Gastroesophageal sphincter (tissue), 4 donors: ENCODE data around the gene NLGN1. TPM values are rescaled to one million over a fixed set of nuclear protein-coding genes. Genes with fewer than 3 reads are reported as not detected.

Experiments
- ATAC-seq: fragments of 150-250 bp; one replicate; pipeline ENCODE4 v1.9.1; 2016; ENCODE audit warnings: mild to moderate bottlenecking, moderate library complexity
- H3K27ac ChIP-seq, 4 donors: fragments of 200-600 bp; sonication (generic) in 3 of 4; 1 replicate in 3 of 4; 2 replicates in 1 of 4; pipeline ENCODE4 v1.5.1; 2016 to 2019
- H3K27me3 ChIP-seq: fragments of 200-600 bp; sonication (generic); one replicate; pipeline ENCODE4 v1.5.1; 2019
- H3K36me3 ChIP-seq, 2 donors: fragments of 200-600 bp; sonication (generic); one replicate each; pipeline ENCODE4 v1.5.1; 2019; ENCODE audit warnings: control low read depth in 1 of 2
- H3K4me1 ChIP-seq, 3 donors: fragments of 200-600 bp; sonication (generic); 1 replicate in 2 of 3; 2 replicates in 1 of 3; pipeline ENCODE4 v1.5.1; 2016 to 2019; ENCODE audit warnings: control low read depth in 2 of 3
- H3K4me3 ChIP-seq, 2 donors: fragments of 200-600 bp; sonication (generic); one replicate each; pipeline ENCODE4 v1.5.1; 2019; ENCODE audit warnings: mild to moderate bottlenecking in 1 of 2, moderate library complexity in 1 of 2
- H3K9me3 ChIP-seq, 3 donors: fragments of 200-600 bp; sonication (generic); one replicate each; pipeline ENCODE4 v1.5.1; 2017 to 2019; ENCODE audit warnings: control low read depth in 2 of 3
- EP300 ChIP-seq: sonication (generic); formaldehyde crosslinking; IDR thresholded peaks from one replicate; pipeline ENCODE4 v1.6.1; 2017; ENCODE audit warnings: antibody characterized with exemption, mild to moderate bottlenecking
- POLR2A ChIP-seq, 2 donors: fragments of 450-650 bp; IDR thresholded peaks; one replicate each; pipeline ENCODE4 v1.6.1; 2017; ENCODE audit warnings: antibody characterized with exemption in 2 of 2, mild to moderate bottlenecking in 2 of 2, moderate library complexity in 1 of 2
- POLR2AphosphoS5 ChIP-seq: sonication (generic); formaldehyde crosslinking; IDR thresholded peaks from one replicate; pipeline ENCODE4 v1.6.1; 2017; ENCODE audit warnings: antibody characterized with exemption
- WGBS, 2 donors: methylation state at CpG; one replicate each; pipeline ENCODE4 v1.1.5; 2018; ENCODE audit warnings: low coverage in 1 of 2; 5-methylcytosine and 5-hydroxymethylcytosine counted together
- total RNA-seq, 4 donors: library from RNA; depleted of rRNA; stranded (reverse); fragments of >200 nt; gene quantifications; one replicate each; pipeline ENCODE4 v1.1.0, GENCODE V29; 2016
- TF ChIP-seq, protein P1 (sequence below), 4 experiments: fragments of 200-600 bp in 2 of 4; fragments of 450-650 bp in 2 of 4; sonication (generic) in 1 of 4; IDR thresholded peaks; one replicate each; pipeline ENCODE4 v1.5.1; 2017 to 2019; ENCODE audit warnings: antibody characterized with exemption in 4 of 4, mild to moderate bottlenecking in 2 of 4, moderate library complexity in 2 of 4

Gene NLGN1
- total RNA-seq, 4 donors from 2014 or later, result 13.4 to 26.4 (median 24.0) TPM

DNA sequence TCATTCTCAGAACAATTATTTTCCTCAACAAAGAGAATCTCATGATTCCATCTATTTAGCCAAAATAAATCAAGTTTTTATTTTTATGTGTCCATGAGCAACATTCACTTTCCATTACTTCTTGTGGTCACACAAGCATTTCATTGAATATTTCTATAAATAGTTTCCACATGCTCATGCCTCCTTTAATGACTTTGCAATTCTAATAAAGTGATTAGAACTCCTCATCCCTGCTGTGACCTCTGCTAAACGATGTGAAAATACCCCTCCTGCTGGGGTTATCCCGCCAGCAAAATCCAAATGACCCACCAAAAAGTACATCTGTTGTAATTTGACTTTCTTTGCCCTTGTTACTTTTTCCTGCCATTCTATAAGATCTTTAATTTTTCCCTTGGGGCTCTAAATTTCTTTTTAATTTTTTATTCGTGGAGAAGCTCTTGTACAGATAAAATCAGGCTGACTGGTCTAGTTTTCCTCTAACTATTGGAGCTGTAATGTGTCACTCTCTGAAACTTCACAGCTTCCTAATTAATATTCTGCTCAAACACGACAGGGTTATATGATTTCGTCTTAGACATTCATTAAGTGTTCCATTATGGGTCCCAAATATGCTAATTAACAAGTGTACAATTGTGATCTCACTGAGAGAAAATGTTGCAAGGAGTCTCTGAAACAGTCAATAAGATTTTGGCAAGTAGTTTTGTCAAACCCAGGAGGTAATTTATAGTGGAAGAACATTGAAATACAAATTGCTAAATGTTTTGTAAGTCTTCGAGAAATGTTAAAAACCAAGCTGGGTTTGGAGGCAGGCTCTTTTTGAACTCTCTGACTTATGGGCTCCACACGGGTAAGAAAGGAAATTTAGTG lies 928.5 kb downstream of the NLGN1 start:
- Histone ChIP-seq H3K9me3 (peaks cover 0 to 4% (median 0%) of the 10 kb centered on the region in 3 donors), H3K4me3 (no peak overlapping the region), H3K27me3 (no peaks in the 10 kb centered on the region), H3K36me3 (no peaks in the 10 kb centered on the region), H3K27ac (no peak overlapping the region), H3K4me1 (no peaks in the 10 kb centered on the region)
- WGBS, 2 donors, result 65 to 68% methylated on average over 7 of the region's 7 CpGs
- no peak for TF ChIP-seq POLR2A (IDR thresholded peaks at IDR 0.05)
- no peak for TF ChIP-seq EP300
- TF ChIP-seq POLR2AphosphoS5, result no peak
- TF ChIP-seq, protein P1, sequence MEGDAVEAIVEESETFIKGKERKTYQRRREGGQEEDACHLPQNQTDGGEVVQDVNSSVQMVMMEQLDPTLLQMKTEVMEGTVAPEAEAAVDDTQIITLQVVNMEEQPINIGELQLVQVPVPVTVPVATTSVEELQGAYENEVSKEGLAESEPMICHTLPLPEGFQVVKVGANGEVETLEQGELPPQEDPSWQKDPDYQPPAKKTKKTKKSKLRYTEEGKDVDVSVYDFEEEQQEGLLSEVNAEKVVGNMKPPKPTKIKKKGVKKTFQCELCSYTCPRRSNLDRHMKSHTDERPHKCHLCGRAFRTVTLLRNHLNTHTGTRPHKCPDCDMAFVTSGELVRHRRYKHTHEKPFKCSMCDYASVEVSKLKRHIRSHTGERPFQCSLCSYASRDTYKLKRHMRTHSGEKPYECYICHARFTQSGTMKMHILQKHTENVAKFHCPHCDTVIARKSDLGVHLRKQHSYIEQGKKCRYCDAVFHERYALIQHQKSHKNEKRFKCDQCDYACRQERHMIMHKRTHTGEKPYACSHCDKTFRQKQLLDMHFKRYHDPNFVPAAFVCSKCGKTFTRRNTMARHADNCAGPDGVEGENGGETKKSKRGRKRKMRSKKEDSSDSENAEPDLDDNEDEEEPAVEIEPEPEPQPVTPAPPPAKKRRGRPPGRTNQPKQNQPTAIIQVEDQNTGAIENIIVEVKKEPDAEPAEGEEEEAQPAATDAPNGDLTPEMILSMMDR (IDR thresholded peaks at IDR 0.05), result no peak
- ATAC-seq, result no peak

DNA sequence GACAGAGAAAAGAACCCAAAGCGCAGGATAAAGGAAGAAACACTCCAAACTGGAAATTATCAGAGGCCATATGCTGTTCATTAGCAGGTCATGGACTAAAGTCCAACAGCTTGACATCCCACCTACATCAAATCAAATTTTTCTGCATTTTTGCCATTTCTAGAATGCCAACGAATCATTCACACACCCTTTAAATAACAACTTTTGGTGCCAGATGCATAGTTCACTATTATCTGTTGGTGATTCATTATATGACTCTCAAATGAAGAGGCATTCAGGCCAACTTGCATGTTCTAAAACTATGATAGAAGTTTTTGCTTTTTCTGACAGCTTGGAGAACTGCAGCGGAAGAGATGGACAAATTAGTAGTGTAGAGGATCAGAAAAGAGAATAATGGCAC lies 931.8 kb downstream of the NLGN1 start:
- Histone ChIP-seq H3K27ac (no peak overlapping the region), H3K4me3 (no peak overlapping the region), H3K36me3 (no peaks in the 10 kb centered on the region), H3K9me3 (no peaks in the 10 kb centered on the region), H3K27me3 (no peaks in the 10 kb centered on the region), H3K4me1 (no peaks in the 10 kb centered on the region)
- no peak for ATAC-seq
- WGBS, 2 donors, result 56 to 75% methylated on average over 2 to 3 of the region's 3 CpGs
- TF ChIP-seq POLR2A (IDR thresholded peaks at IDR 0.05) (no peak), POLR2AphosphoS5 (no peak), EP300 (no peak)
- TF ChIP-seq, protein P1 (IDR thresholded peaks at IDR 0.05), result no peak

DNA sequence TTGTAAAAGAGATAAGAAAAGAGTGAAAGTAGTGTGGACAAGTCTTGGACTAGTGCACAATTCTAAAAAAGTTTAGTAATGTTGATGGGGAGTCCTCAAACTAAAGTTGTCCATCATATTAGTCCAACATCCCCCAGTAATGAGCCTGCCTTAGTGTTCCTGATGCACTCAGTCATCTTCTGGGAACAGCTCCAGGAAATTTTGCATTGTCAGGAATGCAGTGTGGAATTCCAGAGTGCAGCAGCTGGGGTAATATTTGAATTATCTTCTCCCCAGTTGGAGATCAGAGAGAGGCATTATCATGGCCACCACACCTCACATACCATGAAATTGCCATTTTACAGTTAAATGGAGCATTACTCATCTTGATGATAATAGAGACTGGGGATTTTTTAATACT lies 932.8 kb downstream of the NLGN1 start:
- TF ChIP-seq, protein P1 (IDR thresholded peaks at IDR 0.05), result no peak
- no peak for TF ChIP-seq POLR2A (IDR thresholded peaks at IDR 0.05)
- TF ChIP-seq POLR2AphosphoS5, result no peak
- TF ChIP-seq EP300, result no peak
- H3K27me3 ChIP-seq, result no peaks in the 10 kb centered on the region
- H3K4me1 ChIP-seq, result no peaks in the 10 kb centered on the region
- no peaks in the 10 kb centered on the region for H3K36me3 ChIP-seq
- H3K9me3 ChIP-seq, result no peaks in the 10 kb centered on the region
- ATAC-seq, result no peak
- H3K27ac ChIP-seq, result no peak overlapping the region
- H3K4me3 ChIP-seq, result no peak overlapping the region

DNA sequence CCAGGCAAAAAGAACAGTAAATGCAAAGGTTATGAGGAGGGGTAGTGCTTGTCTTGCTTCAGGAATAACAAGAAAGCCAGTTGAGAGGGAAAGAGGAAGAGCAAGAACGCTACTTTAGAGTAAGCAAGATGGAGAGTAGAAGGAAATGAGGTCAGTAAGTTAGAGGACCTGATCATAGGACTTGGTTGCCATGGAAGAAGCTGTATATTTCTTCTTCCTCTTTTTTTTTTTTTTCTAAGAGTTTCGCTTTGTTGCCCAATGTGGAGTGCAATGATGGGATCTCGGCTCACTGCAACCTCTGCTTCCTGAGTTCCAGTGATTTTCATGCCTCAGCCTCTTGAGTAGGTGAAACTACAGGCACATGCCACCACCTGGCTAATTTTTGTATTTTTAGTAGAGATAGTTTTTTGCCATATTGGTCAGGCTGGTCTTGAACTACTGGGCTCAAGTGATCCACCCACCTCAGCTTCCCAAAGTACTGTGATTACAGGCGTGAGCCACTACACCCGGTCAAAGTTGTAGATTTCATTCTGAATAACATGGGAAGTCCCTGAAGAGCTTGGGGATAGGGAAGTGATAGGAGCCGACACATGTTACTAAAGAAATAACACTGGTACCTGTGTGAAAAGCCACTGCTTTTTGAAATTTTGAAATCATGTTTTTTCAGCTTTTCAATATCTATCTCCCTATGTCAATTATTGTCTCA lies 933.7 kb downstream of the NLGN1 start:
- H3K9me3 ChIP-seq, result no peaks in the 10 kb centered on the region
- 76 to 83% methylated on average over 4 to 5 of the region's 6 CpGs for WGBS, 2 donors
- no peak for ATAC-seq
- no peaks in the 10 kb centered on the region for H3K4me1 ChIP-seq
- H3K4me3 ChIP-seq, result no peak overlapping the region
- H3K27ac ChIP-seq, result no peak overlapping the region
- no peaks in the 10 kb centered on the region for H3K36me3 ChIP-seq
- no peak for TF ChIP-seq POLR2AphosphoS5
- TF ChIP-seq EP300, result no peak
- TF ChIP-seq POLR2A (IDR thresholded peaks at IDR 0.05), result no peak
- TF ChIP-seq, protein P1 (IDR thresholded peaks at IDR 0.05), result no peak
- H3K27me3 ChIP-seq, result no peaks in the 10 kb centered on the region
